GM19467 (cell line): Measurements from ENCODE around the gene NSUN2.
"Not testable (repeated sequence)": the region's sequence is repeated elsewhere in the genome, so short reads cannot be mapped to it uniquely, and the experiment has no call there.

ENCODE experiments used
- ATAC-seq: cut with Tn5 transposase; IDR thresholded peaks from one replicate; pipeline ENCODE4 v1.9.1; 2021; ENCODE audit warnings: mild to moderate bottlenecking, moderate library complexity; ENCODE audit not compliant: unreplicated experiment

Gene NSUN2

GRCh38 chr5:6584727-6585126 is 48.1 kb downstream of the NSUN2 start:
- ATAC-seq: no peak

GRCh38 chr5:6584101-6584645 is 48.7 kb downstream of the NSUN2 start:
- ATAC-seq: no peak

GRCh38 chr5:6583049-6583880 is 49.6 kb downstream of the NSUN2 start:
- no peak for ATAC-seq

- no peak for ATAC-seq
These were observed 50.3 kb downstream of the NSUN2 start for GRCh38 chr5:6582507-6583048.

GRCh38 chr5:6581559-6582426 is 51.1 kb downstream of the NSUN2 start:
- ATAC-seq: no peak

GRCh38 chr5:6581090-6581489 is 51.8 kb downstream of the NSUN2 start:
- no peak for ATAC-seq

GRCh38 chr5:6579535-6579934 is 53.3 kb downstream of the NSUN2 start:
- ATAC-seq: no peak

- no peak for ATAC-seq
These were observed 54.0 kb downstream of the NSUN2 start for GRCh38 chr5:6578676-6579343.

- no peak for ATAC-seq
These were observed 55.9 kb downstream of the NSUN2 start for GRCh38 chr5:6576861-6577501.

GRCh38 chr5:6574537-6575245 is 58.2 kb downstream of the NSUN2 start:
- ATAC-seq: no peak

- no peak for ATAC-seq
These were observed 58.7 kb downstream of the NSUN2 start for GRCh38 chr5:6574111-6574510.

GRCh38 chr5:6573651-6574101 is 59.2 kb downstream of the NSUN2 start:
- no peak for ATAC-seq

GRCh38 chr5:6572825-6573380 is 59.9 kb downstream of the NSUN2 start:
- ATAC-seq: no peak

- ATAC-seq: no peak
These were observed 60.6 kb downstream of the NSUN2 start for GRCh38 chr5:6572086-6572824.

- ATAC-seq: not testable (repeated sequence)
These were observed 61.2 kb downstream of the NSUN2 start for GRCh38 chr5:6571607-6572006.

- ATAC-seq: no peak
These were observed 62.3 kb downstream of the NSUN2 start for GRCh38 chr5:6570530-6570929.

- ATAC-seq: no peak
These were observed 64.0 kb downstream of the NSUN2 start for GRCh38 chr5:6568889-6569288.

GRCh38 chr5:6568383-6568782 is 64.5 kb downstream of the NSUN2 start:
- no peak for ATAC-seq

GRCh38 chr5:6567835-6568234 is 65.0 kb downstream of the NSUN2 start:
- ATAC-seq: no peak
